PC-9 (cell line): Measurements from ENCODE around the gene TPCN2.

ENCODE experiments used
- EZH2 ChIP-seq: fragments of 200-600 bp; sonication (generic); IDR thresholded peaks from 2 replicates; pipeline ENCODE4 v1.8.0; 2017; ENCODE audit warnings: antibody characterized with exemption, low read depth
- TF ChIP-seq, protein P1 (sequence below): fragments of 200-600 bp; sonication (generic); conservative IDR thresholded peaks from 2 replicates; pipeline ENCODE4 v1.6.1; 2017; ENCODE audit warnings: mixed run types, antibody characterized with exemption, mild to moderate bottlenecking, moderate library complexity

DNA sequence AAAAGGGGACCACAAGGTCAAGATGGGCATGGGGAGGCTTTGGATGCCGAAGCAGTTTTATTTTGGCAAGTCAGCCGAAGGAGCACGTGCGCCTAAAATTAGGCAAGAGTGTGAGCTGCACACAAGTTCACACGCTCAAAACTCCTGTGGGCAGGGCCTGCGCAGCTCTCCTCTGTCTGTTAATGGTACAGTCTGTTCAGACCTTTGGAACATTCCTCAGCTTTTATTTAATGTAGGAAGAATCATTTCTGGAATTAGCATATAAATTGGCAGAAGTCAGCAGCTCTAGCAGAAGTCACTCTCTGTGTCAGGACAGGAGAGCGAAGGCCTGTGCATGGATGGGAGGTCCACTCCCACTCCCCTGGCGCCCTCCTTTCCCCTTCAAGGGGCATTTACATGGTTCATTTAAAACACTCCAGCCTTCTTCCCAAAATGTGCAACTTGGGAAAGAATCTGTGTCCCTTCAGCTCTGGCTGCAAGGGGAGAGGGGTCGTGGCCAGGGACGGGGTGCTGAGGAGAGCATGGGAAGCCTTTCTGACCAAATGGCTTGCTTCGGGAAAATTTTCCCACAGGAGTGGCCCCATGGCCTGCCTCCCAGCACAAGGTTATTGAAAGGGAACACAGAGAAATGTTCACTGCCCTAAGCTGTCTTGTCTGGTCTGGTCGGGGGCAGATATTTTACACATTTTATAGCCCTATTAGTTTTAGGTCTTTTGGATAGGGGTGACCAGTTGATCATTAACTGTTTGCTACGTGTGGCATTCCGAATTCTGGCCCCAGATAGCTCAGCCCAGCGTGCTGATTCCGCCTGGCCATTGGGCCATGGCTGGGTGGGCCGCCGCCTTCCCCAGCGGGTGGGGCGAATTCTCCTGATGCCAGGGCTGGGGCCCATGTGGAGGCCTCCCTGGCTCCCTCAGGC lies 63.2 kb downstream of the TPCN2 start:
- no peak for TF ChIP-seq EZH2
- TF ChIP-seq, protein P1, sequence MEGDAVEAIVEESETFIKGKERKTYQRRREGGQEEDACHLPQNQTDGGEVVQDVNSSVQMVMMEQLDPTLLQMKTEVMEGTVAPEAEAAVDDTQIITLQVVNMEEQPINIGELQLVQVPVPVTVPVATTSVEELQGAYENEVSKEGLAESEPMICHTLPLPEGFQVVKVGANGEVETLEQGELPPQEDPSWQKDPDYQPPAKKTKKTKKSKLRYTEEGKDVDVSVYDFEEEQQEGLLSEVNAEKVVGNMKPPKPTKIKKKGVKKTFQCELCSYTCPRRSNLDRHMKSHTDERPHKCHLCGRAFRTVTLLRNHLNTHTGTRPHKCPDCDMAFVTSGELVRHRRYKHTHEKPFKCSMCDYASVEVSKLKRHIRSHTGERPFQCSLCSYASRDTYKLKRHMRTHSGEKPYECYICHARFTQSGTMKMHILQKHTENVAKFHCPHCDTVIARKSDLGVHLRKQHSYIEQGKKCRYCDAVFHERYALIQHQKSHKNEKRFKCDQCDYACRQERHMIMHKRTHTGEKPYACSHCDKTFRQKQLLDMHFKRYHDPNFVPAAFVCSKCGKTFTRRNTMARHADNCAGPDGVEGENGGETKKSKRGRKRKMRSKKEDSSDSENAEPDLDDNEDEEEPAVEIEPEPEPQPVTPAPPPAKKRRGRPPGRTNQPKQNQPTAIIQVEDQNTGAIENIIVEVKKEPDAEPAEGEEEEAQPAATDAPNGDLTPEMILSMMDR: no peak
